SJCRH30 (cell line): Measurements from ENCODE around the gene SAFB2. TPM values are rescaled to one million over a fixed set of nuclear protein-coding genes. Genes with fewer than 3 reads are reported as not detected.

Experiments
- DNase-seq, 2 experiments: peaks; one replicate each; pipeline ENCODE4 v3.0.0-alpha.2; 2015 to 2020
- H3K27ac ChIP-seq: fragments of 250-450 bp; sonication (Bioruptor Pico); 2 replicates; pipeline ENCODE4 v1.5.1; 2020; ENCODE audit warnings: mild to moderate bottlenecking, moderate library complexity
- H3K27me3 ChIP-seq: fragments of 250-450 bp; sonication (Bioruptor Pico); 2 replicates; pipeline ENCODE4 v1.5.1; 2020; ENCODE audit warnings: mild to moderate bottlenecking, moderate library complexity
- H3K36me3 ChIP-seq: fragments of 250-450 bp; sonication (Bioruptor Pico); 2 replicates; pipeline ENCODE4 v1.5.1; 2020; ENCODE audit warnings: mild to moderate bottlenecking, moderate library complexity
- H3K4me1 ChIP-seq: fragments of 250-450 bp; sonication (Bioruptor Pico); 2 replicates; pipeline ENCODE4 v1.5.1; 2020; ENCODE audit warnings: mild to moderate bottlenecking, moderate library complexity
- H3K4me3 ChIP-seq: fragments of 250-450 bp; sonication (Bioruptor Pico); 2 replicates; pipeline ENCODE4 v1.5.1; 2020; ENCODE audit warnings: mild to moderate bottlenecking, moderate library complexity
- H3K9me3 ChIP-seq: fragments of 250-450 bp; sonication (Bioruptor Pico); replicated peaks from 2 replicates; pipeline ENCODE4 v1.5.1; 2020; ENCODE audit warnings: mild to moderate bottlenecking, moderate library complexity
- total RNA-seq: library from RNA; depleted of rRNA; stranded (reverse); fragments of >200 nt; shearing (Covaris generic); gene quantifications from 2 replicates; pipeline ENCODE4 v1.2.3, GENCODE V29; 2014

SAFB2 gene
- total RNA-seq, 1 experiment from 2014 or later = 41.8 TPM

- Histone ChIP-seq H3K4me3 (no peak overlapping the region), H3K4me1 (peaks cover 20% of the 10 kb centered on the region; the same call in 1 of the 2 replicates), H3K36me3 (peaks cover 54% of the 10 kb centered on the region), H3K9me3 (no peaks in the 10 kb centered on the region), H3K27ac (no peak overlapping the region), H3K27me3 (no peaks in the 10 kb centered on the region)
- DNase-seq = no peak
These were observed 34.1 kb downstream of the SAFB2 start for GRCh38 chr19:5588441-5588840.

GRCh38 chr19:5587661-5588060, 34.9 kb downstream of the SAFB2 start:
- Histone ChIP-seq H3K4me1 (peaks cover 20% of the 10 kb centered on the region; the same call in 1 of the 2 replicates), H3K36me3 (peaks cover 46% of the 10 kb centered on the region), H3K4me3 (no peak overlapping the region), H3K27me3 (no peaks in the 10 kb centered on the region), H3K9me3 (no peaks in the 10 kb centered on the region), H3K27ac (no peak overlapping the region)
- no peak for DNase-seq

- DNase-seq = no peak
- Histone ChIP-seq H3K4me3 (no peak overlapping the region), H3K27ac (no peak overlapping the region), H3K27me3 (no peaks in the 10 kb centered on the region), H3K36me3 (peaks cover 41% of the 10 kb centered on the region), H3K4me1 (peaks cover 20% of the 10 kb centered on the region; the same call in 1 of the 2 replicates), H3K9me3 (no peaks in the 10 kb centered on the region)
These were observed 35.5 kb downstream of the SAFB2 start for GRCh38 chr19:5587071-5587455.

- peaks cover 20% of the 10 kb centered on the region; the same call in 1 of the 2 replicates for H3K4me1 ChIP-seq
- no peak for DNase-seq
- no peaks in the 10 kb centered on the region for H3K27me3 ChIP-seq
- no peaks in the 10 kb centered on the region for H3K9me3 ChIP-seq
- peaks cover 35% of the 10 kb centered on the region for H3K36me3 ChIP-seq
- peak overlapping the region; percentile 11 for H3K4me3 ChIP-seq
- H3K27ac ChIP-seq = peak overlapping the region; percentile 53
These were observed 36.1 kb downstream of the SAFB2 start for GRCh38 chr19:5586300-5587070.

- H3K4me3 ChIP-seq = peak overlapping the region; percentile 11
- H3K36me3 ChIP-seq = peaks cover 29% of the 10 kb centered on the region
- peak; percentile 85 to 86 for DNase-seq
- no peaks in the 10 kb centered on the region for H3K9me3 ChIP-seq
- H3K4me1 ChIP-seq = peaks cover 20% of the 10 kb centered on the region; the same call in 1 of the 2 replicates
- H3K27ac ChIP-seq = peak overlapping the region; percentile 53
- no peaks in the 10 kb centered on the region for H3K27me3 ChIP-seq
These were observed 36.9 kb downstream of the SAFB2 start for GRCh38 chr19:5585461-5586299.

GRCh38 chr19:5580161-5580571, 42.4 kb downstream of the SAFB2 start:
- Histone ChIP-seq H3K36me3 (no peaks in the 10 kb centered on the region), H3K4me1 (peaks cover under 1% of the 10 kb centered on the region; the same call in 1 of the 2 replicates), H3K27me3 (no peaks in the 10 kb centered on the region), H3K4me3 (no peak overlapping the region), H3K27ac (no peak overlapping the region), H3K9me3 (no peaks in the 10 kb centered on the region)
- DNase-seq = peak; percentile 59 to 67

- H3K27ac ChIP-seq = no peak overlapping the region
- H3K4me3 ChIP-seq = no peak overlapping the region
- no peaks in the 10 kb centered on the region for H3K9me3 ChIP-seq
- H3K27me3 ChIP-seq = no peaks in the 10 kb centered on the region
- H3K36me3 ChIP-seq = no peaks in the 10 kb centered on the region
- no peaks in the 10 kb centered on the region; the same call in 1 of the 2 replicates for H3K4me1 ChIP-seq
- DNase-seq = no peak
These were observed 42.9 kb downstream of the SAFB2 start for GRCh38 chr19:5579697-5580096.

GRCh38 chr19:5579286-5579685, 43.3 kb downstream of the SAFB2 start:
- no peaks in the 10 kb centered on the region for H3K27me3 ChIP-seq
- H3K36me3 ChIP-seq = no peaks in the 10 kb centered on the region
- H3K27ac ChIP-seq = no peak overlapping the region
- H3K4me1 ChIP-seq = no peaks in the 10 kb centered on the region; the same call in 1 of the 2 replicates
- H3K9me3 ChIP-seq = no peaks in the 10 kb centered on the region
- DNase-seq = no peak
- no peak overlapping the region for H3K4me3 ChIP-seq

GRCh38 chr19:5578097-5578846, 44.3 kb downstream of the SAFB2 start:
- no peaks in the 10 kb centered on the region for H3K27me3 ChIP-seq
- no peak overlapping the region for H3K27ac ChIP-seq
- H3K9me3 ChIP-seq = no peaks in the 10 kb centered on the region
- H3K4me3 ChIP-seq = peak overlapping the region; percentile 20; the same call in 1 of the 2 replicates
- DNase-seq = peak; percentile 62 to 82
- no peaks in the 10 kb centered on the region; the same call in 1 of the 2 replicates for H3K4me1 ChIP-seq
- no peaks in the 10 kb centered on the region for H3K36me3 ChIP-seq

- no peak overlapping the region for H3K4me3 ChIP-seq
- H3K27me3 ChIP-seq = no peaks in the 10 kb centered on the region
- peaks cover 7% of the 10 kb centered on the region for H3K4me1 ChIP-seq
- H3K36me3 ChIP-seq = no peaks in the 10 kb centered on the region
- DNase-seq = no peak
- H3K9me3 ChIP-seq = no peaks in the 10 kb centered on the region
- no peak overlapping the region for H3K27ac ChIP-seq
These were observed 47.0 kb downstream of the SAFB2 start for GRCh38 chr19:5575590-5575989.

GRCh38 chr19:5572556-5573286, 49.9 kb downstream of the SAFB2 start:
- Histone ChIP-seq H3K9me3 (no peaks in the 10 kb centered on the region), H3K27me3 (no peaks in the 10 kb centered on the region), H3K27ac (no peak overlapping the region), H3K4me3 (no peak overlapping the region), H3K4me1 (peaks cover 7% of the 10 kb centered on the region), H3K36me3 (no peaks in the 10 kb centered on the region)
- peak; percentile 51 to 71 for DNase-seq

- H3K9me3 ChIP-seq = no peaks in the 10 kb centered on the region
- no peak for DNase-seq
- H3K27me3 ChIP-seq = no peaks in the 10 kb centered on the region
- H3K4me1 ChIP-seq = peaks cover 7% of the 10 kb centered on the region
- no peaks in the 10 kb centered on the region for H3K36me3 ChIP-seq
- no peak overlapping the region for H3K4me3 ChIP-seq
- no peak overlapping the region for H3K27ac ChIP-seq
These were observed 50.8 kb downstream of the SAFB2 start for GRCh38 chr19:5571777-5572176.

- DNase-seq = no peak
- peaks cover 5% of the 10 kb centered on the region for H3K4me1 ChIP-seq
- no peak overlapping the region for H3K27ac ChIP-seq
- no peaks in the 10 kb centered on the region for H3K36me3 ChIP-seq
- no peak overlapping the region for H3K4me3 ChIP-seq
- H3K9me3 ChIP-seq = no peaks in the 10 kb centered on the region
- no peaks in the 10 kb centered on the region for H3K27me3 ChIP-seq
These were observed 54.6 kb downstream of the SAFB2 start for GRCh38 chr19:5567970-5568407.
